GM11168 (cell line): Measurements from ENCODE around the gene WBP1L.
"Not testable (repeated sequence)": the region's sequence is repeated elsewhere in the genome, so short reads cannot be mapped to it uniquely, and the experiment has no call there.

Experiments used
- in situ Hi-C: fragments of 300-500 bp; cut with MboI; formaldehyde crosslinking; loops from one replicate; pipeline ENCODE4 v1.12.0; 2022; ENCODE audit warnings: low sequenced_read_pairs; ENCODE audit not compliant: unreplicated experiment

WBP1L gene

GRCh38 chr10:102753718-102754117 lies 10.0 kb downstream of the WBP1L start:
- in situ Hi-C loops: no loop called here

GRCh38 chr10:102757323-102757722 lies 13.6 kb downstream of the WBP1L start:
- in situ Hi-C loops: no loop called here

- in situ Hi-C loops: no loop called here
Observed at GRCh38 chr10:102758240-102758932, 14.6 kb downstream of the WBP1L start.

DNA sequence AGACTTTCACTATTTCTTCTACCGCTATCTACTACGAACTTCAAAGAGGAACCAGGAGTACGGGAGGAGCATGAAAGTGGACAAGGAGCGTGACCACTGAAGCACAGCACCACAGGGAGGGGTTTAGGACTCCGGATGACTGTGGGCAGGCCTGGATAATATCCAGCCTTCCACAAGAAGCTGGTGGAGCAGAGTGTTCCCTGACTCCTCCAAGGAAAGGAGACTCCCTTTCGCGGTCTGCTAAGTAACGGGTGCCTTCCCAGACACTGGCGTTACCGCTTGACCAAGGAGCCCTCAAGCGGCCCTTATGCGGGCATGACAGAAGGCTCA lies 15.2 kb downstream of the WBP1L start:
- in situ Hi-C loops: not testable (repeated sequence)

GRCh38 chr10:102759497-102760210 lies 15.9 kb downstream of the WBP1L start:
- in situ Hi-C loops: no loop called here

- in situ Hi-C loops: no loop called here
Observed at GRCh38 chr10:102761981-102762380, 18.2 kb downstream of the WBP1L start.

DNA sequence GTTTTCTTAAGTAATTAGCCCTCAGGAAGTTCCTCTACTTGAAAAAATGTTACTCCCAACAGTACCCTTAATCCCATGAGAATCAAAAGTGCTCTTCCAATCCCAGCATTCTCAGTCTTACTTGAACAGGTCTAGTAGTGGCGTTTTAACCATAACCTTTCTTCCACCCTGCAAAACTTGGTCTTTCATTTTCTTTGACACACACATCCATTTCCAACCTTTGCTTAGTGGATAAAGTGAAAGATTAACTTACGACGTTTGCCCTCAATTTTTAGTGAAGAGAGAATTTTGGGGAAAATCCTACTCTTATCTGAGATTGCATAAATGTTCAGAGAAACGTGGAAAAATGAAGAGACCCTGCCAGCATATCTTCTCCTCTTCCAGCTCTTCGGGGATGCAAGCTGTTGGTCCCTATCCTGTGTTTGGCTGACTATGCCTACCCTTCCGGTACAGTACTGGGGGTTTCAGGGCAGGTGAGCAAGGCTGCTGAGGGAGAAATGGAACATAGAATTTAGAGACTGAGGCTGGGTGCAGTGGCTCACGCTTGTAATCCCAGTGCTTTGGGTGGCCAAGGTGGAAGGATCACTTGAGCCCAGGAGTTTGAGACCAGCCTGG lies 18.8 kb downstream of the WBP1L start:
- in situ Hi-C loops: no loop called here

- in situ Hi-C loops: no loop called here
Observed at GRCh38 chr10:102763037-102763607, 19.4 kb downstream of the WBP1L start.

DNA sequence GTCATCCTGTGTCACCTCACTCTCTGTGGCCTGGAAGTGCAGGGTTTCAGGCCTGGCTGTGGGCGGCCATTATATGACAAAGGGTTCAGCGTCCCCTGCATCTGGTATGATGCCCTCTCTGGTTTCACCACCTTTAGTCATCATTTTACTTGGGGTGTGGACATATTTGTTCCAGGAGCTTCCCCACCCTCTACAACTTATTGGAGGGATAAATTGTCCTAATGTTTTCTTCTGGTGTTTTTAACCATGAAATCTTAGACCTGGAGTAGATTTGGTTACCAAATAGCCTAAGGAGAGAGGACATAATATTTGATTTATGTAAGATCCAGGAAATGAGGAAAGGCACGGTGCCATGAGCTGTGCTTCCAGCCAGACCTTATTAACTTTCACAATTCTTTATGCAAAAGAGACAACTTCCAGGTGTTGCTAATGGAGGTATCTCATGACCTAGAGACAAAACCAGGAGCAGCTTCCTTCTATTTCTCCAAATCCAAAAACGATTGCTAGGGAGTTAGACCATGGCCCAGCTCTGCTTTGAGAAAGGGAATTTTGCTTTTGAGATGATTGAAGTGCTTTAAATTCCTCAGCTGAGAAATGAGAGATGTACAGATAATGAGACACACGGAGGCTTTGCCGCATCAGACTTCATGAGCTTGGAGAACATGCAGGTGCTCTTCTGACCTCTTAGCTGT lies 20.9 kb downstream of the WBP1L start:
- in situ Hi-C loops: no loop called here

GRCh38 chr10:102765336-102765735 lies 21.6 kb downstream of the WBP1L start:
- in situ Hi-C loops: no loop called here

DNA sequence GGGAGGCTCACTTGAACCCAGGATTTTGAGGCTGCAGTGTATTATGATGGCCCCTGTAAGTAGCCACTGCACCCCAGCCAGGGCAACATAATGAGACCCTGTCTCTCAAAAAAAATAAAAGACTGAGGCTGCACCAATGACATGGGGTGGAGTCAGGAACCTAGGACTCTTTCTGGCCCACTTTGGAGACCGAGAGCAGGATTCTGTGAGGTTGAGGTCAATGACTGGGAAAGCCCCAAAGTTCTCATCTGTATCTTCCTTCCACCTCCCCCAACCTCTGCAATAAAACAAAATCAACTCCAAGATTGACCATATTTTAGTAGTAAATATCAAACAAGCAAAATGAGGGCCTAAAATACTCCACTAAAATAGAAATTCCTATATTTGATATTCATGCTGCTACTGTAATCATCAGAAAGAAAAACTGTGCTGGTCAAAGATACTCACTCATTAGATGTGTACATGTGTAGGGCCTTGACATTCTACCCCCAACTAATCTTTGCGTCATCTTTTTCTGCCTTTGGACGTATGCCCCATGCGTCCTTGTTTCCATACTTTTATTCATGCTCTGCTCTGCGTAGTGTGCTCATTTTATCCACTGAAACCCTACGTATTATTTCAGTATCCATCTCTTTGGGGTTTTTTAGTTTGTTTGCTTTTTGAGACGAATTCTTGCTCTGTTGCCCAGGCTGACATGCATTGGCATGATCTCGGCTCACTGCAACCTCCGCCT lies 23.8 kb downstream of the WBP1L start:
- in situ Hi-C loops: no loop called here

- in situ Hi-C loops: no loop called here
Observed at GRCh38 chr10:102769375-102770107, 25.8 kb downstream of the WBP1L start.

DNA sequence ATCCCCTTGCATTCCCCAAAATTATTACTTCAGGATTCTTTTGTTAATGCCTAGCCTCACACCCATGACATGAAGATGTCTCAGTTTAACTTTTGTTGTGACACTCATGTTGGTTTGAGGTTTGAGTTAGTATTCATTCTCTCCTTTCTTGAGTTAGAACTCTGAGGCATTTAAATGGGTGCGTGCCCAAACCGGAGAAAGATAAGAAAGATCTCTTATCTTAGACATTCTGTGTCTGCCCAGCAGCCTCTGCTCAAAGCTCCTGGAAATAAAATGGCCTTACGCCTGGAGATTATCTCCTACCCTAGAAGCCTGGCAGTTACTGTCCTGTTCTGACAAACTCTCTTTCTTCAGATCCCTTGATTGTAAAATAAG lies 26.3 kb downstream of the WBP1L start:
- in situ Hi-C loops: no loop called here

DNA sequence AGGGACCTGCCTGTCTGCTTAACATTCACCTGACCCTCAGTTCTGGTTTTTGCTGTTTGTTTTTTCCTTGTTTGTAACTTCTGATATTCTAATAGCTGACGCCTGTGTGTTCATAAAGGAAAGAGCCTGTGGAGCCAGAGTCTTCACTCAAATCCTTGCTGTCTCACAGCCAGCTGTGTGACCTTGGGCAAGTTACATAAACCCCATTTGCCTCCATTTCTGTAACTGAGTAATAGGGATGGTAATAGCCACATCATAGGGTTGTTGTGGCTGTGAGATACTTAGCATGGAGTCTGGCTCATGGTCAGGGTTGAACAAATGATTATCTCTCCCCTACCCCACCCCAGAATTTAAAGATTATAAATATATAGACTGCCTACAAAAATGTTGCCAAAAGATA lies 27.0 kb downstream of the WBP1L start:
- in situ Hi-C loops: no loop called here

- in situ Hi-C loops: no loop called here
Observed at GRCh38 chr10:102773320-102773719, 29.6 kb downstream of the WBP1L start.

- in situ Hi-C loops: no loop called here
Observed at GRCh38 chr10:102773986-102774385, 30.2 kb downstream of the WBP1L start.

GRCh38 chr10:102775201-102775934 lies 31.6 kb downstream of the WBP1L start:
- in situ Hi-C loops: no loop called here

DNA sequence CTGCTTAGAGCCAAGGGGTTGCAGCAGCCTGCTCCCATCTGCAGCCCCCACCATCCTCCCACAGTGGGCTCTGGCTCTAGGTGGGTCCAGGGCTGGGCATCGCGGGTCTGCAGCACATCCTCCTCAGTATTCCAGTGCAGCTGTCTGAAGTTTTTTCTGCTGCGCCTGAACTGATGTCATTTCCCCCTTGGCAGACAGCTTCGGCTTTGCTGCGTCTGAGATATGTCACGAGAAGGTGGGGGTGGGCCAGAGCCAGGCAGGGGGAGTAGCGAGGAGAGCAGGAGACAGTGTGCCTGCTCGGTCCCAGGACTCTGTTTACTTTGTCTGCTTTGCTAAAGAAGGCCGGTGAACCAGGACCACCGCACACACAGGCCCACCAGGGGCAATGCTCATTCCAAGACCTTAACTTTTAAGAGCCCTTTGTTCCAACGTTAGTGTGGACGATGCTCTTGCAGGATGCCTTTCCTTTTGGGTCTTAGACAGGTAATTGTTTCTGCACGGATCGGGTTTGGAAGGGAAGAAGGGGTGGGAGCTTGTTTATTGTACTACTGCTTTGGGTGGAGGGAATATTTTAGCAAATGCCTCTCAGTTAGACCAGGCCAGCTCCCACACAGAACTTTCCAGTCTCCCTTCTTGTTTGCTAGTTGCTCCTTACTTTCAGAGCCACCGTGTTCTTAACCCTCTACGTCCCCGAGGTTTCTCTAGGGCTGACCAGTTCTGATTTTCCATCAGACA lies 32.4 kb downstream of the WBP1L start:
- in situ Hi-C loops: no loop called here
